Endothelial cell of umbilical vein (primary cell): ENCODE results near the gene CHCHD3. TPM values are rescaled to one million over a fixed set of nuclear protein-coding genes. Genes with fewer than 3 reads are reported as not detected.
"Not testable (repeated sequence)": the region's sequence is repeated elsewhere in the genome, so short reads cannot be mapped to it uniquely, and the experiment has no call there.

ENCODE experiments used
- BruUV-seq: library from RNA; stranded (reverse); fragments of 400-500 nt; replicated peaks from 2 replicates; lab custom pipeline; 2021; lab: Mats Ljungman, UMichigan
- CTCF ChIA-PET: fragments of 300-600, 350-600 bp; sonication (Branson Sonifier 250); formaldehyde crosslinking; loops from one replicate; lab custom pipeline; 2021; ENCODE audit warnings: antibody characterized with exemption, inconsistent platforms; lab: Charles Lee
- POLR2A ChIA-PET: fragments of 300-600, 350-600 bp; sonication (Branson Sonifier 250); formaldehyde crosslinking; loops from one replicate; lab custom pipeline; 2021; ENCODE audit warnings: antibody characterized with exemption, inconsistent platforms; lab: Charles Lee
- DNase-seq: peaks from one replicate; pipeline ENCODE4 v3.0.0-alpha.2; 2011; ENCODE audit warnings: low read depth, low spot score
- FAIRE-seq: peaks from 2 replicates; lab custom pipeline; 2011; peaks lifted over from hg19 to GRCh38; lab: Jason Lieb, UNC
- H2AFZ ChIP-seq: 2 replicates; pipeline ENCODE4 v1.6.0; 2012; ENCODE audit warnings: low read depth, low read length, control low read depth, inconsistent platforms
- H3K27ac ChIP-seq: 2 replicates; pipeline ENCODE4 v1.5.1; 2011; ENCODE audit warnings: low read depth, mild to moderate bottlenecking, control low read depth, low read length, moderate library complexity; ENCODE audit not compliant: insufficient read depth
- H3K27me3 ChIP-seq, 2 experiments: 2 replicates each; pipeline versions ENCODE4 v1.6.0 to v1.6.1; 2011; ENCODE audit warnings: low read length in 2 of 2, mixed read lengths in 1 of 2; ENCODE audit not compliant: control insufficient read depth in 2 of 2, insufficient read depth in 2 of 2
- H3K36me3 ChIP-seq, 2 experiments: 2 replicates in 1 of 2; 3 replicates in 1 of 2; pipeline ENCODE4 v1.5.1; 2011; ENCODE audit warnings: low read length in 2 of 2, mild to moderate bottlenecking in 1 of 2, moderate library complexity in 1 of 2; ENCODE audit not compliant: control insufficient read depth in 2 of 2, insufficient read depth in 2 of 2; ENCODE audit errors: extremely low read depth in 1 of 2
- H3K4me1 ChIP-seq: 3 replicates; pipeline ENCODE4 v1.5.1; 2011; ENCODE audit warnings: mild to moderate bottlenecking, low read length; ENCODE audit not compliant: control insufficient read depth, insufficient read depth; ENCODE audit errors: extremely low read depth
- H3K4me2 ChIP-seq: 2 replicates; pipeline ENCODE4 v1.6.1; 2011; ENCODE audit warnings: low read length, control low read depth, mixed read lengths; ENCODE audit not compliant: insufficient read depth
- H3K4me3 ChIP-seq, 3 experiments: fragments of 200-600 bp in 1 of 3; sonication (generic), shearing (Covaris generic) in 1 of 3; replicated peaks in 1 of 3; 2 replicates each; pipeline ENCODE4 v1.5.1; 2011 to 2016; ENCODE audit warnings: control low read depth in 3 of 3, low read length in 3 of 3, mild to moderate bottlenecking in 2 of 3, inconsistent platforms in 1 of 3, low read depth in 1 of 3, moderate library complexity in 1 of 3; ENCODE audit not compliant: insufficient read depth in 1 of 3
- H3K79me2 ChIP-seq: 2 replicates; pipeline ENCODE4 v1.6.0; 2012; ENCODE audit warnings: low read length, inconsistent platforms; ENCODE audit not compliant: control insufficient read depth, insufficient read depth
- H3K9ac ChIP-seq: replicated peaks from 2 replicates; pipeline ENCODE3; 2011; ENCODE audit warnings: low read length, control low read depth; ENCODE audit not compliant: insufficient read depth; ENCODE audit errors: extremely low read depth
- H3K9me1 ChIP-seq: replicated peaks from 3 replicates; pipeline ENCODE4 v1.6.0; 2011; ENCODE audit warnings: mild to moderate bottlenecking, low read length; ENCODE audit not compliant: control insufficient read depth, insufficient read depth; ENCODE audit errors: extremely low read depth
- H3K9me3 ChIP-seq: replicated peaks from 2 replicates; pipeline ENCODE4 v1.5.1; 2012; ENCODE audit warnings: low read length, inconsistent platforms; ENCODE audit not compliant: control insufficient read depth, insufficient read depth
- H4K20me1 ChIP-seq: replicated peaks from 2 replicates; pipeline ENCODE3; 2011; ENCODE audit warnings: mild to moderate bottlenecking, low read length; ENCODE audit not compliant: control insufficient read depth, insufficient read depth; ENCODE audit errors: extremely low read depth
- CTCF ChIP-seq, 2 donors: IDR thresholded peaks; 1 replicate in 1 of 2; 2 replicates in 1 of 2; pipeline ENCODE4 v1.5.1; 2011; ENCODE audit warnings: low read length in 2 of 2, mild to moderate bottlenecking in 2 of 2, moderate library complexity in 2 of 2, control low read depth in 1 of 2, inconsistent platforms in 1 of 2, low read depth in 1 of 2; ENCODE audit not compliant: insufficient read depth in 1 of 2; ENCODE audit errors: extremely low read depth in 1 of 2
- EZH2 ChIP-seq: IDR thresholded peaks from 2 replicates; pipeline ENCODE4 v1.6.1; 2012; ENCODE audit warnings: borderline replicate concordance, low read depth, mild to moderate bottlenecking, moderate library complexity, low read length, inconsistent platforms; ENCODE audit not compliant: severe bottlenecking
- FOS ChIP-seq: IDR thresholded peaks from 2 replicates; pipeline ENCODE4 v1.6.1; 2011; ENCODE audit warnings: mild to moderate bottlenecking, low read length, moderate library complexity, borderline replicate concordance; ENCODE audit not compliant: insufficient read depth
- GATA2 ChIP-seq: IDR thresholded peaks from 2 replicates; pipeline ENCODE4 v1.7.0; 2011; ENCODE audit warnings: low read depth, mild to moderate bottlenecking, moderate library complexity, mixed read lengths, low read length; ENCODE audit not compliant: insufficient read length, insufficient read depth
- JUN ChIP-seq: IDR thresholded peaks from 2 replicates; pipeline ENCODE4 v1.6.1; 2011; ENCODE audit warnings: borderline replicate concordance, low read depth; ENCODE audit not compliant: insufficient read length, insufficient read depth
- MAX ChIP-seq: IDR thresholded peaks from 2 replicates; pipeline ENCODE4 v1.6.1; 2011; ENCODE audit not compliant: insufficient read depth, insufficient read length
- MYC ChIP-seq: IDR thresholded peaks from one replicate; pipeline ENCODE4 v1.6.1; 2011; ENCODE audit warnings: mild to moderate bottlenecking, low read depth, low read length
- POLR2A ChIP-seq: IDR thresholded peaks from 2 replicates; pipeline ENCODE4 v1.6.1; 2012; ENCODE audit warnings: low read depth, mild to moderate bottlenecking, control low read depth, low read length
- POLR2AphosphoS5 ChIP-seq: IDR thresholded peaks from 2 replicates; pipeline ENCODE4 v1.6.1; 2012; ENCODE audit warnings: low read depth, mild to moderate bottlenecking, control low read depth, low read length, moderate library complexity; ENCODE audit not compliant: insufficient read depth
- dilution Hi-C: fragments of 300-500 bp; cut with MboI; formaldehyde crosslinking; loops from one replicate; pipeline ENCODE4 v1.15.0; 2019; ENCODE audit warnings: low sequenced_read_pairs; ENCODE audit not compliant: extremely low pct_ligation_motif_present
- intact Hi-C: fragments of 100-400 bp; cut with micrococcal nuclease; formaldehyde crosslinking; loops from one replicate; pipeline ENCODE4 v1.10.0; 2022
- polyA plus RNA-seq, 4 experiments: library from polyadenylated mRNA; depleted of rRNA in 3 of 4; stranded (reverse) in 3 of 4; unstranded in 1 of 4; fragments of >200 nt; gene quantifications; 2 replicates each; pipeline versions ENCODE4 v1.2.1 to v1.2.3, GENCODE V29; 2011 to 2012; ENCODE audit warnings: missing spikeins in 1 of 4
- total RNA-seq: library from RNA; stranded (reverse); gene quantifications from 2 replicates; pipeline ENCODE4 v1.2.3, GENCODE V29; 2021

CHCHD3 gene
- total and polyA plus RNA-seq, 2 donors (not counting 3 experiments of a cell fraction or from before 2014, with no cell fraction given) = 22.0 to 63.7 TPM

DNA sequence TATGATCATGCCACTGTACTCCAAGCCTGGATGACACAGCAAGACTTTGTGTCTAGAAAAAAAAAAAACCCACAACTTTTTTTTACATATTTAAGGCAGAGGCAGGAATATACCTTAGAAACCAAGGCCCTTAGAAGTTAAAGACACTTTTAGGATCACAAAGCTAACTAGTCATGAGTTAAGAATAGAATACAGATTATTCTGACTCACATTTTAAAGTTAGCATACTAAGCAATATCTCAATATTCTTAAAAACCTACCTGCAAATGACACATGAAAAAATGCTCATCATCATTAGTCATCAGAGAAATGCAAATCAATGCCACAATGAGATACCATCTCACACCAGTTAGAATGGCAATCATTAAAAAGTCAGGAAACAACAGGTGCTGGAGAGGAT is 177.7 kb downstream of the CHCHD3 start:
- Histone ChIP-seq H3K36me3 (no peaks in the 10 kb centered on the region), H4K20me1 (no peaks in the 10 kb centered on the region), H3K4me1 (no peaks in the 10 kb centered on the region), H3K9ac (no peak overlapping the region), H3K9me3 (no peaks in the 10 kb centered on the region), H2AFZ (no peak overlapping the region), H3K79me2 (no peaks in the 10 kb centered on the region), H3K27me3 (no peaks in the 10 kb centered on the region), H3K27ac (no peak overlapping the region), H3K4me2 (no peak overlapping the region), H3K4me3 (no peak overlapping the region), H3K9me1 (no peaks in the 10 kb centered on the region)
- DNase-seq (no peak), FAIRE-seq (no peak)
- no TSS peak for BruUV-seq
- dilution Hi-C loops = no loop called here
- CTCF ChIA-PET = no interaction called here
- POLR2A ChIA-PET = no interaction called here
- intact Hi-C loops = no loop called here
- TF ChIP-seq CTCF (IDR thresholded peaks at IDR 0.05; ENCODE audit: extremely low read depth in 1 of 2, insufficient read depth in 1 of 2, low read depth in 1 of 2, low read length in 2 of 2) = no peak
- TF ChIP-seq MAX = no peak
- no peak for TF ChIP-seq POLR2AphosphoS5
- TF ChIP-seq MYC = no peak
- TF ChIP-seq GATA2 = no peak
- no peak for TF ChIP-seq FOS
- no peak for TF ChIP-seq POLR2A
- no peak for TF ChIP-seq JUN
- TF ChIP-seq EZH2 = no peak

GRCh38 chr7:132902294-132902693 is 179.6 kb downstream of the CHCHD3 start:
- intact Hi-C loops = not testable (repeated sequence)

More at GRCh38 chr7:132902294-132902693, 179.6 kb downstream of the CHCHD3 start:
- POLR2A ChIA-PET, H3K27ac ChIP-seq, H3K4me1 ChIP-seq, H3K79me2 ChIP-seq, H3K4me2 ChIP-seq, DNase-seq, H3K9me3 ChIP-seq, dilution Hi-C loops, FAIRE-seq, BruUV-seq, H3K36me3 ChIP-seq, H3K9ac ChIP-seq, H4K20me1 ChIP-seq, CTCF ChIA-PET, H3K27me3 ChIP-seq, H3K9me1 ChIP-seq, H3K4me3 ChIP-seq, H2AFZ ChIP-seq: not testable (repeated sequence)
